Mucosa of gallbladder (tissue), 1 donor: ENCODE measurements around the gene COMMD7. TPM values are rescaled to one million over a fixed set of nuclear protein-coding genes. Genes with fewer than 3 reads are reported as not detected.

Experiments
- DNase-seq: peaks from one replicate; pipeline ENCODE4 v3.0.0-alpha.2; 2020; ENCODE audit warnings: low spot score
- total RNA-seq: library from RNA; stranded (reverse); gene quantifications from one replicate; pipeline ENCODE4 v1.2.1, GENCODE V29; 2021
- donor health status: DM: no; HTN: no; CAD: no.

COMMD7 gene
- total RNA-seq, 1 donor from 2014 or later: 43.8 TPM

GRCh38 chr20:32678948-32679347 lies 64.3 kb downstream of the COMMD7 start:
- DNase-seq: no peak

GRCh38 chr20:32675223-32675975 lies 67.9 kb downstream of the COMMD7 start:
- DNase-seq: no peak

- peak; percentile 37 for DNase-seq
These were observed 68.9 kb downstream of the COMMD7 start for GRCh38 chr20:32674362-32674789.

- no peak for DNase-seq
These were observed 70.0 kb downstream of the COMMD7 start for GRCh38 chr20:32672982-32673851.

GRCh38 chr20:32672394-32672981 lies 70.8 kb downstream of the COMMD7 start:
- DNase-seq: no peak

GRCh38 chr20:32670773-32671455 lies 72.4 kb downstream of the COMMD7 start:
- DNase-seq: no peak

GRCh38 chr20:32667027-32667426 lies 76.2 kb downstream of the COMMD7 start:
- no peak for DNase-seq

- DNase-seq: no peak
These were observed 78.5 kb downstream of the COMMD7 start for GRCh38 chr20:32664678-32665159.

- no peak for DNase-seq
These were observed 79.1 kb downstream of the COMMD7 start for GRCh38 chr20:32664012-32664677.

GRCh38 chr20:32663335-32664011 lies 79.8 kb downstream of the COMMD7 start:
- DNase-seq: no peak

- no peak for DNase-seq
These were observed 81.3 kb downstream of the COMMD7 start for GRCh38 chr20:32661820-32662528.

- DNase-seq: no peak
These were observed 82.6 kb downstream of the COMMD7 start for GRCh38 chr20:32660661-32661060.

- no peak for DNase-seq
These were observed 86.4 kb downstream of the COMMD7 start for GRCh38 chr20:32656827-32657226.

GRCh38 chr20:32655903-32656512 lies 87.3 kb downstream of the COMMD7 start:
- no peak for DNase-seq

- DNase-seq: peak; percentile 87
These were observed 90.3 kb downstream of the COMMD7 start for GRCh38 chr20:32652739-32653526.
